HG03280 (cell line): ENCODE results near the gene PEAR1.
"Not testable (repeated sequence)": the region's sequence is repeated elsewhere in the genome, so short reads cannot be mapped to it uniquely, and the experiment has no call there.

ENCODE experiments used
- ATAC-seq: cut with Tn5 transposase; IDR thresholded peaks from one replicate; pipeline ENCODE4 v1.9.1; 2021; ENCODE audit warnings: mild to moderate bottlenecking, moderate library complexity; ENCODE audit not compliant: unreplicated experiment

PEAR1 gene

GRCh38 chr1:156913809-156914387 lies 20.4 kb downstream of the PEAR1 start:
- ATAC-seq: no peak

- ATAC-seq: no peak
These were observed 20.9 kb downstream of the PEAR1 start for GRCh38 chr1:156914440-156914856.

GRCh38 chr1:156920233-156921052 lies 26.9 kb downstream of the PEAR1 start, which contains the start of gene LRRC71:
Gene LRRC71 (plus strand): TSS chr1:156920632. CDS start chr1:156920804, 172 bp downstream.
- no peak for ATAC-seq

GRCh38 chr1:156921053-156921529 lies 27.6 kb downstream of the PEAR1 start:
- no peak for ATAC-seq

- ATAC-seq: no peak
These were observed 29.6 kb downstream of the PEAR1 start for GRCh38 chr1:156922986-156923669.

GRCh38 chr1:156923670-156924477 lies 30.4 kb downstream of the PEAR1 start:
- ATAC-seq: no peak

GRCh38 chr1:156924478-156925153 lies 31.1 kb downstream of the PEAR1 start:
- ATAC-seq: no peak

- ATAC-seq: no peak
These were observed 31.9 kb downstream of the PEAR1 start for GRCh38 chr1:156925154-156926010.

GRCh38 chr1:156926175-156926574 lies 32.7 kb downstream of the PEAR1 start:
- no peak for ATAC-seq

- not testable (repeated sequence) for ATAC-seq
These were observed 33.2 kb downstream of the PEAR1 start for GRCh38 chr1:156926695-156927094.

- ATAC-seq: no peak
These were observed 33.9 kb downstream of the PEAR1 start for GRCh38 chr1:156927215-156928042.

GRCh38 chr1:156928043-156928602 lies 34.6 kb downstream of the PEAR1 start:
- ATAC-seq: no peak

GRCh38 chr1:156929596-156930238 lies 36.2 kb downstream of the PEAR1 start:
- ATAC-seq: no peak

GRCh38 chr1:156930483-156930882 lies 37.0 kb downstream of the PEAR1 start:
- no peak for ATAC-seq

- no peak for ATAC-seq
These were observed 37.9 kb downstream of the PEAR1 start for GRCh38 chr1:156931211-156931952.

GRCh38 chr1:156931974-156932710 lies 38.6 kb downstream of the PEAR1 start:
- no peak for ATAC-seq
